ENCODE data around the gene DUSP1.
"Not testable (repeated sequence)": the region's sequence is repeated elsewhere in the genome, so short reads cannot be mapped to it uniquely, and the experiment has no call there.

Gene DUSP1

GRCh38 chr5:172796306-172796705, 25.3 kb upstream of the DUSP1 start:
- DNase-seq: no peak

DNA sequence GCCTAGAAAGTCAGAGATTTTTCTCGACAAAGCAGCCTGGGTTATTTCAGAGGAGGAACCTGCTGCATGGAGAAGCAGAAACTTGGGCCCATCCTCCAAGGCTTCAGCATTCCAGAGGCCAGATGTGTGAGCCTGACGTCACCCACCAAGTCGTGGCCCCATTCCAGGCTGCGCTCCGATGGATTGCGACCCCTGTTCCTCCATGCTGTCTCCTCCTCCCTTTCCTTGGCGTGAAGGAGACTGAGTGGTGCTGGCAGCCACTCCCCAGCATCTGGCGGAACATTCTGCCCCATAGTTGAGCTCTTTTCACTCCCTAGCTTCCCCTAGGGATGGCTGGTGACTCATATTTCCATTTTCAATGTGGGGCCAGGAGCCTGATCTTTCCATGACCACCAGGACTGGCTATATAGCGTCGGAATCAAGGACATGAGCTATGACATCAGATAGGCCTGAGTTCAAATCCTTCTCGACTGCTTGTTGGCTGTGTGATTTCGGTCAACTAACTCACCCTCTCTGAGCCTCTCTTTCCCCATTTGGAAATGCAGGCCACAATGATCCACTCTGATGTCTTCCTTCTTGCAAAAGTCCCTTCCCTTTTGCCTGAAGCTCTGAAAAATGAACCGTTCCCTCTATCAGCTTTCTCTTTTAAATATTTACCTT, 24.5 kb upstream of the DUSP1 start:
- DNase-seq: peak; percentile 92

GRCh38 chr5:172793577-172794488, 22.8 kb upstream of the DUSP1 start:
- DNase-seq: no peak

GRCh38 chr5:172792701-172793570, 21.9 kb upstream of the DUSP1 start:
- DNase-seq: no peak

GRCh38 chr5:172791726-172792445, 20.9 kb upstream of the DUSP1 start:
- DNase-seq: no peak

DNA sequence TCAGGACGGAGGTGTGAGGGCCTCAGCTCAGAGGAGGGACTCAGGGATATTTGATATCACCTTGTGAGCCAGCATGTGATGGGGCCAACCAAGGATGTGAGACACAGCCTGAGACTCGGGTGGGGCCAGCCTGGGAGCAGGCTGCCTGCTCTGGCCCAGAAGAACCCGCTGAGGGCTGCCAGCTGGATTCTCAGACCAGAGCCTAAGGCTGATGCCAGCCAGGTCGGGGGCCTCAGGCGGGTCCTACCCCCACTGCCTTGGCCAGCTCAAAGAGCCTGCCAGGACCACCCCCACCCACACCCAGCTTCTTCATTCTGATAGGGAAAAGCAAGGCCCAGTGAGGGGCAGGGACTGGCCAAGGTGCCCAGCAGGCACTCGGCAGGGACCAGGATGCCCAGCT, 20.3 kb upstream of the DUSP1 start:
- DNase-seq: no peak

GRCh38 chr5:172790496-172790889, 19.5 kb upstream of the DUSP1 start:
- no peak for DNase-seq

- peak; percentile 72 for DNase-seq
Observed at GRCh38 chr5:172789687-172790495, 18.9 kb upstream of the DUSP1 start.

GRCh38 chr5:172788771-172789686, 18.0 kb upstream of the DUSP1 start:
- DNase-seq: no peak

GRCh38 chr5:172787538-172787937, 16.5 kb upstream of the DUSP1 start:
- not testable (repeated sequence) for DNase-seq

GRCh38 chr5:172786736-172787462, 15.9 kb upstream of the DUSP1 start:
- no peak for DNase-seq

DNA sequence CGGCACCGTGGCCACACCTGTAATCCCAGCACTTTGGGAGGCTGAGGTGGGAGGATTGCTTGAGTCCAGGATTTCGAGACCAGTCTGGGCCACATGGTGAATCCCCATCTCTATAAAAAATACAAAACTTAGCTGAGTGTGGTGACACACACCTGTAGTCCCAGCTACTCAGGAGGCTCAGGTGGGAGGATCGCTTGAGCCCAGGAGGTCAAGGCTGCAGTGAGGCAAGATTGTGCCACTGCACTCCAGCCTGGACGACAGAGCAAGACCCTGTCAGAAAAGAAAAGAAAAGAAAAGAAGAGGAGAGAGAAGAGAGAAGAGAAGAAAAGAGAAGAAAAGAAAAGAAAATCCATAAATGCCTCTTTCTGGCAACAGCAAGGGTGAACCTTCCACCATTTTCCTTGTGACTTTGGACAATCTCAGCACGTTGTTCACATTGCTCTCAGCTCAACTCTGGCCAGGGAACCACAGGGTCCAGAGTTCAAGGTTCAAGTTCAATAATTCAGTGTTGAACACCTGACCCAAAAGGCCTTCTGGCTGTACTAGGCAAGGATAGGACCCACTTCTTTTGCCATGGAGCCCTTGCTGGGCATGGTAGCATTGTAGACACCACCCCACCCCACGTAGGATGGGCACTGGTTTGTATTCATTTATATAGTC, 14.6 kb upstream of the DUSP1 start:
- no peak for DNase-seq

DNA sequence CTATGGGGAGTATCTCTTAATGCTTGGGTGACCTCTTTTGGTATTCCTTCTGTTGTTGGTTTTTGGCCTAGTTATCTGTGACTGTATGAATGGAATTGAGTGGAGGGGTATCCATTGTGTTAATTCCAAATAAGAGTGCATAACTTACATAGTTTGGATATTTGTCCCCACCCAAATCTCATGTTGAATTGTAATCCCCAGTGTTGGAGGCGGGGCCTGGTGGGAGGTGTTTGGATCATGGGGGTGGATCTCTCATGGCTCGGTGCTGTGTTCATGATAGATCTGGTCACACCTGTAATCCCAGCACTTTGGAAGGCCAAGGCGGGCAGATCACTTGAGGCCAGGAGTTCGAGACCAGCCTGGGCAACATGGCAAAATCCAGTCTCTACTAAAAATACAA, 13.2 kb upstream of the DUSP1 start:
- not testable (repeated sequence) for DNase-seq

- DNase-seq: not testable (repeated sequence)
Observed at GRCh38 chr5:172783319-172783718, 12.3 kb upstream of the DUSP1 start.

DNA sequence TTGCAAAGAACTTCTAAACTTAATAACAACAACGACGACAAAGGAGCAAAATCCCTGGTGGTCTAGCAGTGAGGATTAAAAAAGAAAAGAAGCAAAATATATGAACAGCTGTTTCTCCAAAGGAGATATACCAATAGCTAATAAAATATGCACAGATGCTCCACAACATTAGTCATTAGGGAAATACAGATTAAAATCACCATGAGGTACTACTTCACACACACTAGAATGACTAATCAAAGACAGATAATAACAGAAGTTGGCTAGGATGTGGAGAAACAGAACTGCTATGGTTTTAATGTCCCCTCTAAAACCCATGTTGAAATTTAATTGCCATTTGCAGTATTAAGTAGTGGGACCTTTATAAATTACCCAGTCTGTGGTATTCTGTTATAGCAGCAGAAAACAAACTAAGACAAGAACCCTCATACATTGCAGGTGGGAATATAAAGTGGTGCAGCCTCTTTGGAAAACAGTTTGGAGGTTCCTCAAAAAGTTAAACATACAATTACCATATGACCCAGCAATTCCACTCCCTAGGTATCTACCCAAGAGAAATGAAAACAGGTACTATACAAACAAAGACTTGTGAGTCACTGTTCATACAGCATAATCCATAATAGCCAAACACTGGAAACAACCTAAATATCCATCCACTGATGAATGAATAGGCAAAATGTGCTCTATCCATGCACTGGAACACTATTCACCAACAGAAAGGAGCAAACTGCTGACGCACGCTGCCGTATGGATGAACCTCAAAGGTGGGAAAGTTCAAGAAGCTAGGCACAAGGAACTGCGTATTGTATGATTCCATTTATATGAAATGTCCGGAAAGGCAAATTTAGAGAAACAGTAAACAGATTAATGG, 11.4 kb upstream of the DUSP1 start:
- DNase-seq: no peak

- no peak for DNase-seq
Observed at GRCh38 chr5:172779691-172780341, 8.8 kb upstream of the DUSP1 start.
